ENCODE results near the gene LRRFIP2. TPM values are rescaled to one million over a fixed set of nuclear protein-coding genes. Genes with fewer than 3 reads are reported as not detected.

Gene LRRFIP2
- total and polyA plus RNA-seq, 2 of the 8 experiments (the other 6 are each of a cell fraction or from before 2014, with no cell fraction given): 8.8 to 25.6 TPM

- TF ChIP-seq, protein P1, sequence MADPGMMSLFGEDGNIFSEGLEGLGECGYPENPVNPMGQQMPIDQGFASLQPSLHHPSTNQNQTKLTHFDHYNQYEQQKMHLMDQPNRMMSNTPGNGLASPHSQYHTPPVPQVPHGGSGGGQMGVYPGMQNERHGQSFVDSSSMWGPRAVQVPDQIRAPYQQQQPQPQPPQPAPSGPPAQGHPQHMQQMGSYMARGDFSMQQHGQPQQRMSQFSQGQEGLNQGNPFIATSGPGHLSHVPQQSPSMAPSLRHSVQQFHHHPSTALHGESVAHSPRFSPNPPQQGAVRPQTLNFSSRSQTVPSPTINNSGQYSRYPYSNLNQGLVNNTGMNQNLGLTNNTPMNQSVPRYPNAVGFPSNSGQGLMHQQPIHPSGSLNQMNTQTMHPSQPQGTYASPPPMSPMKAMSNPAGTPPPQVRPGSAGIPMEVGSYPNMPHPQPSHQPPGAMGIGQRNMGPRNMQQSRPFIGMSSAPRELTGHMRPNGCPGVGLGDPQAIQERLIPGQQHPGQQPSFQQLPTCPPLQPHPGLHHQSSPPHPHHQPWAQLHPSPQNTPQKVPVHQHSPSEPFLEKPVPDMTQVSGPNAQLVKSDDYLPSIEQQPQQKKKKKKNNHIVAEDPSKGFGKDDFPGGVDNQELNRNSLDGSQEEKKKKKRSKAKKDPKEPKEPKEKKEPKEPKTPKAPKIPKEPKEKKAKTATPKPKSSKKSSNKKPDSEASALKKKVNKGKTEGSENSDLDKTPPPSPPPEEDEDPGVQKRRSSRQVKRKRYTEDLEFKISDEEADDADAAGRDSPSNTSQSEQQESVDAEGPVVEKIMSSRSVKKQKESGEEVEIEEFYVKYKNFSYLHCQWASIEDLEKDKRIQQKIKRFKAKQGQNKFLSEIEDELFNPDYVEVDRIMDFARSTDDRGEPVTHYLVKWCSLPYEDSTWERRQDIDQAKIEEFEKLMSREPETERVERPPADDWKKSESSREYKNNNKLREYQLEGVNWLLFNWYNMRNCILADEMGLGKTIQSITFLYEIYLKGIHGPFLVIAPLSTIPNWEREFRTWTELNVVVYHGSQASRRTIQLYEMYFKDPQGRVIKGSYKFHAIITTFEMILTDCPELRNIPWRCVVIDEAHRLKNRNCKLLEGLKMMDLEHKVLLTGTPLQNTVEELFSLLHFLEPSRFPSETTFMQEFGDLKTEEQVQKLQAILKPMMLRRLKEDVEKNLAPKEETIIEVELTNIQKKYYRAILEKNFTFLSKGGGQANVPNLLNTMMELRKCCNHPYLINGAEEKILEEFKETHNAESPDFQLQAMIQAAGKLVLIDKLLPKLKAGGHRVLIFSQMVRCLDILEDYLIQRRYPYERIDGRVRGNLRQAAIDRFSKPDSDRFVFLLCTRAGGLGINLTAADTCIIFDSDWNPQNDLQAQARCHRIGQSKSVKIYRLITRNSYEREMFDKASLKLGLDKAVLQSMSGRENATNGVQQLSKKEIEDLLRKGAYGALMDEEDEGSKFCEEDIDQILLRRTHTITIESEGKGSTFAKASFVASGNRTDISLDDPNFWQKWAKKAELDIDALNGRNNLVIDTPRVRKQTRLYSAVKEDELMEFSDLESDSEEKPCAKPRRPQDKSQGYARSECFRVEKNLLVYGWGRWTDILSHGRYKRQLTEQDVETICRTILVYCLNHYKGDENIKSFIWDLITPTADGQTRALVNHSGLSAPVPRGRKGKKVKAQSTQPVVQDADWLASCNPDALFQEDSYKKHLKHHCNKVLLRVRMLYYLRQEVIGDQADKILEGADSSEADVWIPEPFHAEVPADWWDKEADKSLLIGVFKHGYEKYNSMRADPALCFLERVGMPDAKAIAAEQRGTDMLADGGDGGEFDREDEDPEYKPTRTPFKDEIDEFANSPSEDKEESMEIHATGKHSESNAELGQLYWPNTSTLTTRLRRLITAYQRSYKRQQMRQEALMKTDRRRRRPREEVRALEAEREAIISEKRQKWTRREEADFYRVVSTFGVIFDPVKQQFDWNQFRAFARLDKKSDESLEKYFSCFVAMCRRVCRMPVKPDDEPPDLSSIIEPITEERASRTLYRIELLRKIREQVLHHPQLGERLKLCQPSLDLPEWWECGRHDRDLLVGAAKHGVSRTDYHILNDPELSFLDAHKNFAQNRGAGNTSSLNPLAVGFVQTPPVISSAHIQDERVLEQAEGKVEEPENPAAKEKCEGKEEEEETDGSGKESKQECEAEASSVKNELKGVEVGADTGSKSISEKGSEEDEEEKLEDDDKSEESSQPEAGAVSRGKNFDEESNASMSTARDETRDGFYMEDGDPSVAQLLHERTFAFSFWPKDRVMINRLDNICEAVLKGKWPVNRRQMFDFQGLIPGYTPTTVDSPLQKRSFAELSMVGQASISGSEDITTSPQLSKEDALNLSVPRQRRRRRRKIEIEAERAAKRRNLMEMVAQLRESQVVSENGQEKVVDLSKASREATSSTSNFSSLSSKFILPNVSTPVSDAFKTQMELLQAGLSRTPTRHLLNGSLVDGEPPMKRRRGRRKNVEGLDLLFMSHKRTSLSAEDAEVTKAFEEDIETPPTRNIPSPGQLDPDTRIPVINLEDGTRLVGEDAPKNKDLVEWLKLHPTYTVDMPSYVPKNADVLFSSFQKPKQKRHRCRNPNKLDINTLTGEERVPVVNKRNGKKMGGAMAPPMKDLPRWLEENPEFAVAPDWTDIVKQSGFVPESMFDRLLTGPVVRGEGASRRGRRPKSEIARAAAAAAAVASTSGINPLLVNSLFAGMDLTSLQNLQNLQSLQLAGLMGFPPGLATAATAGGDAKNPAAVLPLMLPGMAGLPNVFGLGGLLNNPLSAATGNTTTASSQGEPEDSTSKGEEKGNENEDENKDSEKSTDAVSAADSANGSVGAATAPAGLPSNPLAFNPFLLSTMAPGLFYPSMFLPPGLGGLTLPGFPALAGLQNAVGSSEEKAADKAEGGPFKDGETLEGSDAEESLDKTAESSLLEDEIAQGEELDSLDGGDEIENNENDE (IDR thresholded peaks at IDR 0.05; ENCODE audit: insufficient replicate concordance, low read length): no peak
These were observed 39.7 kb upstream of the LRRFIP2 start (continued) for GRCh38 chr3:37214076-37214475.
